Mucosa of descending colon (tissue), 3 donors: ENCODE results near the gene CCDC88C. TPM values are rescaled to one million over a fixed set of nuclear protein-coding genes. Genes with fewer than 3 reads are reported as not detected.

Experiments used
- ATAC-seq: fragments of 200-7000 bp; cut with Tn5 transposase; one replicate; pipeline ENCODE4 v1.9.1; 2020; ENCODE audit warnings: mild to moderate bottlenecking, moderate library complexity
- DNase-seq, 3 donors: peaks; one replicate each; pipeline ENCODE4 v3.0.0-alpha.2; 2020
- H3K36me3 ChIP-seq: fragments of 200-600 bp; one replicate; pipeline ENCODE4 v1.8.0; 2021; ENCODE audit warnings: low read depth, mild to moderate bottlenecking
- H3K4me1 ChIP-seq: fragments of 200-600 bp; one replicate; pipeline ENCODE4 v1.8.0; 2021; ENCODE audit warnings: low read depth, mild to moderate bottlenecking
- H3K4me3 ChIP-seq: fragments of 200-600 bp; one replicate; pipeline ENCODE4 v1.8.0; 2021; ENCODE audit warnings: mild to moderate bottlenecking
- H3K9me3 ChIP-seq: fragments of 200-600 bp; one replicate; pipeline ENCODE4 v1.8.0; 2021; ENCODE audit warnings: mild to moderate bottlenecking
- intact Hi-C, 2 donors: fragments of 100-400 bp; cut with DNase I in 1 of 2; cut with micrococcal nuclease in 1 of 2; formaldehyde crosslinking; loops; one replicate each; pipeline versions ENCODE4 v1.11.0 to v1.11.1; 2022; cut with DNase I, micrococcal nuclease
- total RNA-seq, 3 donors: library from RNA; stranded (reverse); fragmentation: NEBNext Ultra II Directional in 2 of 3; extraction: Animal tissue kit (Norgen Biotek cat#: 25700) in 2 of 3; gene quantifications; one replicate each; pipeline versions ENCODE4 v1.2.1 to v1.2.4, GENCODE V29; 2021 to 2023
- TF ChIP-seq, protein P1 (sequence below): fragments of 200-600 bp; IDR thresholded peaks from one replicate; pipeline ENCODE4 v1.8.0; 2022; ENCODE audit warnings: antibody characterized with exemption, mild to moderate bottlenecking
- donor health status: DM: no; HTN: no; CAD: no; lungs with moderate emphysema.
- donor health status: DM: no; HTN: no; CAD: no.
- donor health status: DM: no; HTN: yes; CAD: no.

The CCDC88C gene
- total RNA-seq, 3 donors from 2014 or later: 30.1 to 62.1 (median 56.6) TPM

DNA sequence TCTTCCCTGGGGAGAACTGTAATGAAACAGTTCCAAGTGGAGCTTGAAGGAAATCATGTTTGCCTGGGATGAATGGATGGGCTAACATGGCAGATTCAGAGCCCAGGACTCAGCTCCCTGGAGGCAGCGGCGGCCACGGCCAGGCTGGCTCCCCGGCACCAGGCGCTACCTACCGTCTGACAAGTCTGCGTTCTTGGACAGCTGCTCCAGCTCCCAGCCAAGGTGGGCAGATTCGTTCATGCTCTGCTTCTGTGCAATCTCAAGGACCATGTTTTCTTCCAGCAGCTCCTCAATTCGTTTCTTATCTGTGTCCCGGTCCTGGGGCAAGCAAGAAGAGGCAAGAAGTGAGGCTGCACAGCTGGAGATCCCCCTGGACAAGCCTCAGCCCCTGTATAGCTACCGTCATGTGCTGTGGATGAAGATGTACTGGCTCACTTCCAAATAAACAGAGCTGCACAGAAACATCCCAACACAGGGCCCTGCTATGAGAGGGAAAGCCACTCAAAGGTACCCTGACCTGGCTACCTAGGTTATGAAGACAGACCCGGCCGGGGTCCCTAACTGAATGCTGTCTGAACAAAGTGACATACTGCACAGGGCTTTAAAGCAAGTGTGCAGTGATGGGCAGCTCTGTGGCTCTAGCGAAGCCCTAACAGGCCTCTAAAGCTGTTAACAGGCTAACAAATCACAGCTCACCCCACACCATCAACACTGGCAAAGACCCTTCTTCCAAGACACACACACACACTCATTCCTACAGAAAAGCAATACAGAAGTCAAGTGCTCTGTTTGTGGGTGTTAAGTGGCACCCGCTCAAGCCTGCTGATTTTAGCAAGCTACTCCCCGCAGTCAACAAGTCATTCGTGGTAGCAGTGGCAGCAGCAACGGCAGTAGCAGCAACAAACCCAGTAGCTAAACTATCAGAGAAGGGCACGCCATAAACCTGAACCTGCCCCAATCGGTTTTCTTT lies 92.7 kb downstream of the CCDC88C start:
- TF ChIP-seq, protein P1, sequence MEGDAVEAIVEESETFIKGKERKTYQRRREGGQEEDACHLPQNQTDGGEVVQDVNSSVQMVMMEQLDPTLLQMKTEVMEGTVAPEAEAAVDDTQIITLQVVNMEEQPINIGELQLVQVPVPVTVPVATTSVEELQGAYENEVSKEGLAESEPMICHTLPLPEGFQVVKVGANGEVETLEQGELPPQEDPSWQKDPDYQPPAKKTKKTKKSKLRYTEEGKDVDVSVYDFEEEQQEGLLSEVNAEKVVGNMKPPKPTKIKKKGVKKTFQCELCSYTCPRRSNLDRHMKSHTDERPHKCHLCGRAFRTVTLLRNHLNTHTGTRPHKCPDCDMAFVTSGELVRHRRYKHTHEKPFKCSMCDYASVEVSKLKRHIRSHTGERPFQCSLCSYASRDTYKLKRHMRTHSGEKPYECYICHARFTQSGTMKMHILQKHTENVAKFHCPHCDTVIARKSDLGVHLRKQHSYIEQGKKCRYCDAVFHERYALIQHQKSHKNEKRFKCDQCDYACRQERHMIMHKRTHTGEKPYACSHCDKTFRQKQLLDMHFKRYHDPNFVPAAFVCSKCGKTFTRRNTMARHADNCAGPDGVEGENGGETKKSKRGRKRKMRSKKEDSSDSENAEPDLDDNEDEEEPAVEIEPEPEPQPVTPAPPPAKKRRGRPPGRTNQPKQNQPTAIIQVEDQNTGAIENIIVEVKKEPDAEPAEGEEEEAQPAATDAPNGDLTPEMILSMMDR: no peak
- intact Hi-C loops: loop anchor here (5.0 kb wide), 1 partner anchor 92 kb away; the partner anchor contains the start of gene CCDC88C (in 2 of the 2)
- DNase-seq (no peak), ATAC-seq (no peak)
- Histone ChIP-seq H3K4me3 (no peak overlapping the region), H3K9me3 (no peaks in the 10 kb centered on the region), H3K36me3 (no peaks in the 10 kb centered on the region), H3K4me1 (no peaks in the 10 kb centered on the region)

DNA sequence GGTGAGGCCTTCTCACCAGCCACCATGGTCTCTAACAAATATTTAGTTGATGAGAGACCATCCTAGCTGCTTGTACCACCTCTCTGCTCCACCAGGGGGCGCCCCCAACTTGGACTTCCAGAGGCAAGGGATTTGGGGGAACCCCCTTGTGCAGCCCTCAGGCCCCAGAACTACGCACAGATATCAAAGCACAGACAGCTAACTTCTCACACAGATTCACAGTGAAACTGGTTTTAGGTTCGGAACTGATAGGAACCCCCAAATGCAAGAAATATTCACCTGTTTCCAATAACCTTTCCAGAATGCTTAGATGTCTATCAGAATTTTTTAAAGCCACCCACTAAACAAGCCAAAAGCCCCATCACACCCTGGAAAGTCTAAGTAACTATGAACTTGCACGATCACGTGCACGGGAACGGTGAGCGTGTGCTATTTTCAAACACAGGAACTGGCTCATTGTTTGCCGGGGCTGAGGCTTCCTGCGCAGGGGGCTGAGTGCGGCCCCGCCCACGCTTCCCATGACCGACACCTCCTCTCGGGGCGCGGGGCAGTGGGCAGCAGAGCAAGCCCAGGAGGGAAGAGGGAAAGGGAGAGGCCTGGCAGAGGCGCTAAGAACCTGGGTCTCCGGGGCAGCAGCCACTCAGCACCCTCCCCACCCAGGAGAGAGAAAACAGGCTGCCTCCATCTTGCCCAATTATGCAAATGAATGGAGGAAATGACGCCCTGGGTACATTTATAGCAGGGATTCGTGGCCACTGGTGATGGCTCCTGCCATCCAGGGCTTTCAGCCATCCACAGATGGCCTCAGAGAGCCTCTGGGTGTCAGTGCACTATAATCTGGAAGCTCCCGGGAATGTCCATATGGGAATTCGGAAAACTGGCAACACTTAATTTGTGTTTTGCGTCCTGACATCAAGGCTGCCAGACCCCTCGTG lies 93.7 kb downstream of the CCDC88C start:
- intact Hi-C loops: loop anchor here (5.0 kb wide), 1 partner anchor 93 kb away; the partner anchor contains the start of gene CCDC88C (in 2 of the 2)
- peak; percentile 88 for ATAC-seq
- H3K36me3 ChIP-seq: no peaks in the 10 kb centered on the region
- H3K4me3 ChIP-seq: no peak overlapping the region
- H3K9me3 ChIP-seq: no peaks in the 10 kb centered on the region
- peak; percentile 90 to 94 (median 90) for DNase-seq
- H3K4me1 ChIP-seq: no peaks in the 10 kb centered on the region
- TF ChIP-seq, protein P1: peak; percentile 91

DNA sequence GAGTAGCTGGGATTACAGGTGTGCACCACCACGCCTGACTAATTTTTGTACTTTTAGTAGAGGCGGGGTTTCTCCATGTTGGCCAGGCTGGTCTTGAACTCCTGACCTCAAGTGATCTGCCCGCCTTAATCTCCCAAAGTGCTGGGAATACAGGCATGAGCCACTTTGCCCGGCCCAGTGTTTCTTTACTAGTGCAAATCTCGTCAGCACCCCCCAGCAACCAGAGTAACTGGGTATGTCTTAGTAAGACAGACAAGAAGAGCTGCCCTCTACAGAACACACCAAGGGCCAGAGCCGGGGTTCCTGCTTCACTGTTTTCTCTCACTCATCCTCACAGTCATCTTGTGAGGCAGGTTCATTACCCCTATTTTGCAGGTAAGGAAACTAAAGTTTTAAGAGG lies 94.6 kb downstream of the CCDC88C start:
- TF ChIP-seq, protein P1: no peak
- DNase-seq (no peak), ATAC-seq (no peak)
- intact Hi-C loops: loop anchor here (5.0 kb wide), 1 partner anchor 94 kb away; the partner anchor contains the start of gene CCDC88C (in 2 of the 2)
- H3K4me3 ChIP-seq: no peak overlapping the region
- peaks cover 4% of the 10 kb centered on the region for H3K4me1 ChIP-seq
- no peaks in the 10 kb centered on the region for H3K36me3 ChIP-seq
- H3K9me3 ChIP-seq: no peaks in the 10 kb centered on the region

DNA sequence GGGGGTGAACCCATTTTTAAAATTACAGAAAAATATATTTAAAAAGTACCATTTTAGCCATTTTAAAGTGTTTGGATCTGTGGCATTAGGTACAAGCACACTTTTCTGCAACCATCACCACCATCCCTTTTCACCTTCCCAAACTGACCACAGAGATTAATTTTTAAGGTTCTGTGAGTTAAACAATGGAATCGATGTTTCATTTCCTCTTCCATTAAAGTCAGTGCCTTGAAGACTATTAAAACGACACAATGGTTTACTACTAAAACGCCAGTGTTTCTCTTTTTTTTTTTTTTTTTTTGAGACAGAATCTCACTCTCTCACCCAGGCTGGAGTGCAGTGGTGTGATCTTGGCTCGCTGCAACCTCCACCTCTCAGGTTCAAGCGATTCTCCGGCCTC lies 95.0 kb downstream of the CCDC88C start:
- DNase-seq (no peak), ATAC-seq (no peak)
- H3K9me3 ChIP-seq: no peaks in the 10 kb centered on the region
- intact Hi-C loops: loop anchor here (5.0 kb wide), 1 partner anchor 95 kb away; the partner anchor contains the start of gene CCDC88C (in 2 of the 2)
- H3K36me3 ChIP-seq: no peaks in the 10 kb centered on the region
- TF ChIP-seq, protein P1: no peak
- no peak overlapping the region for H3K4me3 ChIP-seq
- H3K4me1 ChIP-seq: peaks cover 8% of the 10 kb centered on the region

DNA sequence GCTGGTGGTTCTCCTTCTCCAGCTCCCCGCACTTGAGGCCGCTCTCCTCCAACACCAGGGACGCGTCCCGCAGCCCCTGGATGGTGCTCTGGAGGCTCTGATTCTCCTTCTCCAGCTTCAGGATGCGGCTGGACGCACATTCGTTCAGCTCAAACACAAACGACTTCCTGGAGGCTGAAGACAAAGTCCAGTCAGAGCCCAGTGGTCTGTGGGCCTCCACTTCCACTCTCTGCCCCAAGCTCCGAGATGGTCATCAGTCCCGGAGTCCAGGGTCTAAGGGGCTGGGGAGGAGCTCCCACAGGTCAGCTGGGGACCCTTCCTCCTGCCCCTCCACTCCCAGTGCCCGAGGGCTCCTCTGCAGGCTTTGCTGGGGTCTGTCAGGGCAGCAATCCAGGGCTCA lies 96.5 kb downstream of the CCDC88C start:
- intact Hi-C loops: loop anchor here (5.0 kb wide), 1 partner anchor 96 kb away; the partner anchor contains the start of gene CCDC88C (in 2 of the 2)
- DNase-seq (no peak), ATAC-seq (no peak)
- Histone ChIP-seq H3K36me3 (no peaks in the 10 kb centered on the region), H3K4me3 (no peak overlapping the region), H3K4me1 (peaks cover 23% of the 10 kb centered on the region), H3K9me3 (no peaks in the 10 kb centered on the region)
- TF ChIP-seq, protein P1: no peak
